ENCODE measurements around the gene AGT. TPM values are rescaled to one million over a fixed set of nuclear protein-coding genes. Genes with fewer than 3 reads are reported as not detected.

Gene AGT
- total RNA-seq, 1 experiment from 2014 or later: 0.93 TPM

DNA sequence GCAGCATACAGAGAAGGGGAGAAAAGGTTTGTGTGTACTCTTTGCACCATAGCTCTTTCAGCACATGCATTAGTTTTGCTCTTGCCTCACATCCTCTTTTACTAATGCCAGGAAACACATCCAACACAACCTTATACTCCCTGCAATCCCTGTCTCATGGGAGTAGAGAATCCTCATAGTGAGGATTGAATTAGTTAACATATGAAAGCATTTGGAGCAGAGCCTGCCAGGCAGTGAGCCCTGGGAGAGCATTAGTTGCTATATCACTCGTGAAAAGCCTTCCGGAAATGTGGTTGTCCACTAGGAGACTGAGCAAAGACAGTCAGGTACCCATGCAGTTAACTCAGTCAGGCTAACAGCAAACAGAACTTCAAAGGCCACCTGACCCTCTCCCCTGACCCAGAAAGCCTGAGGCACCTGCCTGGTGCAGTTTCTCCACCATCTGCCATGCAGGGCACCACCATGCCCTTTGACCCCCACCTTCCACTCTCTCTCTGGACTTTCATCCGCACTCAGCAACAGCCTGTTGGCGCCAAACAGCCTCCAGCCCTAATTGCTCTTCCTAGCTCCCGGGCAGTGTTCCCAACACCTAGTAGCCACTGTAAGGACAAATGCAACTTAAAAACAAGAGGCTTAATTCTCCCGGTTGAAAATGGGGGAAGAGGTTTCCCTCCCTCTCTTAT, 14.9 kb upstream of the AGT start:
- no peak overlapping the region for H3K27ac ChIP-seq (ENCODE audit: low read depth, low read length)
- H3K9me3 ChIP-seq (ENCODE audit: control insufficient read depth in 1 of 2, insufficient read depth in 1 of 2, low read depth in 1 of 2, low read length in 2 of 2): no peaks in the 10 kb centered on the region; a peak in 1 of 4 replicates
- H2AFZ ChIP-seq (ENCODE audit: low read depth, low read length, poor library complexity, severe bottlenecking): no peak overlapping the region
- no peaks in the 10 kb centered on the region for H3K79me2 ChIP-seq (ENCODE audit: insufficient read depth, low read length)
- H3K4me2 ChIP-seq (ENCODE audit: low read length): no peak overlapping the region
- ATAC-seq (no peak), DNase-seq (ENCODE audit: low read depth, low spot score) (no peak)
- no peaks in the 10 kb centered on the region for H4K20me1 ChIP-seq (ENCODE audit: insufficient read depth)
- no peak overlapping the region for H3K4me3 ChIP-seq (replicated peaks in 1 of 2; ENCODE audit: low read depth in 1 of 2, low read length in 2 of 2)
- no TSS peak for BruUV-seq (replicated peaks)
- no peaks in the 10 kb centered on the region for H3K4me1 ChIP-seq (ENCODE audit: control insufficient read depth in 1 of 2, insufficient read depth in 2 of 2, low read length in 2 of 2)
- no peaks in the 10 kb centered on the region for H3K27me3 ChIP-seq (ENCODE audit: insufficient read depth, low read length)
- ChIA-PET POLR2A (no interaction called here), RAD21 (ENCODE audit: low non-redundant PET in 1 of 2, low total read pairs in 2 of 2, uncharacterized antibody in 2 of 2, unreplicated experiment in 2 of 2) (no interaction called here), CTCF (no interaction called here)
- intact Hi-C loops (cut with micrococcal nuclease): no loop called here
- no peak overlapping the region for H3K9ac ChIP-seq (ENCODE audit: low read length)
- no peaks in the 10 kb centered on the region for H3K9me2 ChIP-seq (ENCODE audit: insufficient read depth)
- no peak for TF ChIP-seq CEBPB (IDR thresholded peaks at IDR 0.05; ENCODE audit: low read depth)
- TF ChIP-seq RAD21 (IDR thresholded peaks at IDR 0.05; ENCODE audit: low read depth): no peak
- no peak for TF ChIP-seq SRF (IDR thresholded peaks at IDR 0.05; ENCODE audit: low read depth)
- TF ChIP-seq, protein P1, sequence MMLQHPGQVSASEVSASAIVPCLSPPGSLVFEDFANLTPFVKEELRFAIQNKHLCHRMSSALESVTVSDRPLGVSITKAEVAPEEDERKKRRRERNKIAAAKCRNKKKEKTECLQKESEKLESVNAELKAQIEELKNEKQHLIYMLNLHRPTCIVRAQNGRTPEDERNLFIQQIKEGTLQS (IDR thresholded peaks at IDR 0.05): no peak
- no peaks in the 10 kb centered on the region for H3K36me3 ChIP-seq (ENCODE audit: control insufficient read depth in 1 of 2, insufficient read depth in 2 of 2, low read length in 2 of 2)

DNA sequence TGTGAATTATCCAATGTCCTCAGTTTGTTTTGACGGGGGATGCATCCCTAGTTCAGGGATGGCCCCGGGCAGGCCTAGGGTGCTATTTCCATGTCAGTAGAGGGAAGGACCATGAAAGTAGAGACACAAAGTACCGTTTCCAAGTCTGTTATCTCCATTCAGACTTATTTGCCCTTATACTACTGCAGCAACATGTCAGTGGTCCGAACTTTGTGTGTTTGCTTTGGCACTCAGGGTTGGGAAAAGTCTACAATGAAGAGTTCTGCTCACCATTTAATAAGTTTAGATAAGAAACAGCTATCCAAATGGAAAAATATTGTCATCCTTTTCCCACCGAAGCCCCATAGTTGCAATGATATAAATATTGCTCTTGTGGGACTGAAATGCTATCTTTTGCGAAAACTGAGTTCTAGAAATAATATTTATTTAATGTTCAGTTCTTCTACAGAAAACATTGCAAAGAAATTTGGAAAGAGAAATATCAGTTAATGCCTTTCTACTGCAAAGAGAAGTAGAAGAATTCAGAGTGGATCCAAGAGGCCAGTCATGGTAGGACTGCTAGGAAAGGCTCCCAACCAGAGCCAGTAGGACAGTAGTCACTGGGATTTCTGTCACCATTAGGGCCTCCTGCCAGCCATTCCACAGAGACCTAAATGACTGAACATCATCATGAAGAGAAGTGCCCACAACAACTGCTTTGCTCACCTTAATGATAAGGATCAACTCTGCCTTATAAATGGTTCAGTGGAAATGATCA, 11.5 kb upstream of the AGT start:
- Histone ChIP-seq H3K9ac (ENCODE audit: low read length) (no peak overlapping the region), H3K4me2 (ENCODE audit: low read length) (no peak overlapping the region), H3K9me3 (ENCODE audit: control insufficient read depth in 1 of 2, insufficient read depth in 1 of 2, low read depth in 1 of 2, low read length in 2 of 2) (no peaks in the 10 kb centered on the region; a peak in 2 of 4 replicates), H3K4me1 (ENCODE audit: control insufficient read depth in 1 of 2, insufficient read depth in 2 of 2, low read length in 2 of 2) (no peaks in the 10 kb centered on the region), H3K27me3 (ENCODE audit: insufficient read depth, low read length) (no peaks in the 10 kb centered on the region), H4K20me1 (ENCODE audit: insufficient read depth) (no peaks in the 10 kb centered on the region), H3K79me2 (ENCODE audit: insufficient read depth, low read length) (no peaks in the 10 kb centered on the region), H2AFZ (ENCODE audit: low read depth, low read length, poor library complexity, severe bottlenecking) (no peak overlapping the region), H3K9me2 (ENCODE audit: insufficient read depth) (no peaks in the 10 kb centered on the region), H3K36me3 (ENCODE audit: control insufficient read depth in 1 of 2, insufficient read depth in 2 of 2, low read length in 2 of 2) (no peaks in the 10 kb centered on the region), H3K27ac (ENCODE audit: low read depth, low read length) (no peak overlapping the region), H3K4me3 (replicated peaks in 1 of 2; ENCODE audit: low read depth in 1 of 2, low read length in 2 of 2) (no peak overlapping the region)
- RAD21 ChIA-PET (ENCODE audit: low non-redundant PET in 1 of 2, low total read pairs in 2 of 2, uncharacterized antibody in 2 of 2, unreplicated experiment in 2 of 2): no interaction called here
- BruUV-seq (replicated peaks): no TSS peak
- no peak for DNase-seq (ENCODE audit: low read depth, low spot score)
- CTCF ChIA-PET: no interaction called here
- TF ChIP-seq YY1 (IDR thresholded peaks at IDR 0.05; ENCODE audit: extremely low read depth, insufficient replicate concordance, low read depth, low read length) (no peak), ELF1 (IDR thresholded peaks at IDR 0.05; ENCODE audit: borderline replicate concordance, low read depth) (no peak), TCF7L2 (IDR thresholded peaks at IDR 0.05; ENCODE audit: borderline replicate concordance, extremely low read depth, insufficient read depth, insufficient read length) (no peak), SRF (IDR thresholded peaks at IDR 0.05; ENCODE audit: low read depth) (no peak), CBX3 (IDR thresholded peaks at IDR 0.05; ENCODE audit: low read depth) (no peak), ZNF274 (IDR thresholded peaks at IDR 0.05; ENCODE audit: low read depth, low read length) (no peak)
- TF ChIP-seq, protein P2, sequence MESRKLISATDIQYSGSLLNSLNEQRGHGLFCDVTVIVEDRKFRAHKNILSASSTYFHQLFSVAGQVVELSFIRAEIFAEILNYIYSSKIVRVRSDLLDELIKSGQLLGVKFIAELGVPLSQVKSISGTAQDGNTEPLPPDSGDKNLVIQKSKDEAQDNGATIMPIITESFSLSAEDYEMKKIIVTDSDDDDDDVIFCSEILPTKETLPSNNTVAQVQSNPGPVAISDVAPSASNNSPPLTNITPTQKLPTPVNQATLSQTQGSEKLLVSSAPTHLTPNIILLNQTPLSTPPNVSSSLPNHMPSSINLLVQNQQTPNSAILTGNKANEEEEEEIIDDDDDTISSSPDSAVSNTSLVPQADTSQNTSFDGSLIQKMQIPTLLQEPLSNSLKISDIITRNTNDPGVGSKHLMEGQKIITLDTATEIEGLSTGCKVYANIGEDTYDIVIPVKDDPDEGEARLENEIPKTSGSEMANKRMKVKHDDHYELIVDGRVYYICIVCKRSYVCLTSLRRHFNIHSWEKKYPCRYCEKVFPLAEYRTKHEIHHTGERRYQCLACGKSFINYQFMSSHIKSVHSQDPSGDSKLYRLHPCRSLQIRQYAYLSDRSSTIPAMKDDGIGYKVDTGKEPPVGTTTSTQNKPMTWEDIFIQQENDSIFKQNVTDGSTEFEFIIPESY (IDR thresholded peaks at IDR 0.05; ENCODE audit: extremely low read depth, insufficient replicate concordance, low read length): no peak
- TF ChIP-seq, protein P1 (IDR thresholded peaks at IDR 0.05): no peak
- TF ChIP-seq, protein P3, sequence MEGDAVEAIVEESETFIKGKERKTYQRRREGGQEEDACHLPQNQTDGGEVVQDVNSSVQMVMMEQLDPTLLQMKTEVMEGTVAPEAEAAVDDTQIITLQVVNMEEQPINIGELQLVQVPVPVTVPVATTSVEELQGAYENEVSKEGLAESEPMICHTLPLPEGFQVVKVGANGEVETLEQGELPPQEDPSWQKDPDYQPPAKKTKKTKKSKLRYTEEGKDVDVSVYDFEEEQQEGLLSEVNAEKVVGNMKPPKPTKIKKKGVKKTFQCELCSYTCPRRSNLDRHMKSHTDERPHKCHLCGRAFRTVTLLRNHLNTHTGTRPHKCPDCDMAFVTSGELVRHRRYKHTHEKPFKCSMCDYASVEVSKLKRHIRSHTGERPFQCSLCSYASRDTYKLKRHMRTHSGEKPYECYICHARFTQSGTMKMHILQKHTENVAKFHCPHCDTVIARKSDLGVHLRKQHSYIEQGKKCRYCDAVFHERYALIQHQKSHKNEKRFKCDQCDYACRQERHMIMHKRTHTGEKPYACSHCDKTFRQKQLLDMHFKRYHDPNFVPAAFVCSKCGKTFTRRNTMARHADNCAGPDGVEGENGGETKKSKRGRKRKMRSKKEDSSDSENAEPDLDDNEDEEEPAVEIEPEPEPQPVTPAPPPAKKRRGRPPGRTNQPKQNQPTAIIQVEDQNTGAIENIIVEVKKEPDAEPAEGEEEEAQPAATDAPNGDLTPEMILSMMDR (IDR thresholded peaks at IDR 0.05 in 2 of 3, conservative IDR thresholded peaks at IDR 0.05 in 1 of 3; ENCODE audit: borderline replicate concordance in 1 of 3, insufficient read depth in 1 of 3, low read depth in 2 of 3, low read length in 2 of 3): no peak
- POLR2A ChIA-PET: no interaction called here
- intact Hi-C loops (cut with micrococcal nuclease): no loop called here
- ATAC-seq: no peak
